HUES64 (cell line): ENCODE measurements around the gene MFGE8.

Source experiments
- H3K27ac ChIP-seq: 2 replicates; pipeline ENCODE4 v1.7.0; 2013; ENCODE audit warnings: low read depth, low read length, inconsistent platforms
- H3K27me3 ChIP-seq: 2 replicates; pipeline ENCODE4 v1.6.1; 2013; ENCODE audit warnings: mild to moderate bottlenecking, low read length; ENCODE audit not compliant: insufficient read depth
- H3K36me3 ChIP-seq: 2 replicates; pipeline ENCODE4 v1.6.1; 2013; ENCODE audit warnings: mild to moderate bottlenecking, low read length; ENCODE audit not compliant: insufficient read depth
- H3K4me1 ChIP-seq: 2 replicates; pipeline ENCODE4 v1.6.1; 2013; ENCODE audit warnings: mild to moderate bottlenecking, low read length, moderate library complexity; ENCODE audit not compliant: insufficient read depth
- H3K4me3 ChIP-seq: 2 replicates; pipeline ENCODE4 v1.5.1; 2013; ENCODE audit warnings: mild to moderate bottlenecking, low read length, moderate library complexity
- H3K9ac ChIP-seq: 2 replicates; pipeline ENCODE4 v1.6.1; 2013; ENCODE audit warnings: mild to moderate bottlenecking, low read depth, low read length
- H3K9me3 ChIP-seq: 2 replicates; pipeline ENCODE4 v1.6.1; 2013; ENCODE audit warnings: low read depth, low read length; ENCODE audit not compliant: insufficient read depth
- WGBS: fragments of 150-250, 120-280 bp; methylation state at CpG from one replicate; pipeline ENCODE4 v1.1.7; 2013; ENCODE audit warnings: missing lambda C conversion rate; 5-methylcytosine and 5-hydroxymethylcytosine counted together

The MFGE8 gene

GRCh38 chr15:88866295-88866881 lies 46.8 kb downstream of the MFGE8 start:
- Histone ChIP-seq H3K27ac (no peak overlapping the region), H3K4me1 (peaks cover 4% of the 10 kb centered on the region; the same call in 1 of the 2 replicates), H3K9ac (no peak overlapping the region), H3K9me3 (no peaks in the 10 kb centered on the region), H3K27me3 (no peaks in the 10 kb centered on the region), H3K36me3 (no peaks in the 10 kb centered on the region), H3K4me3 (no peak overlapping the region)
- 94% methylated on average over 10 of the region's 10 CpGs for WGBS

GRCh38 chr15:88865498-88866099 lies 47.6 kb downstream of the MFGE8 start:
- Histone ChIP-seq H3K4me1 (peaks cover 4% of the 10 kb centered on the region; the same call in 1 of the 2 replicates), H3K9ac (no peak overlapping the region), H3K36me3 (no peaks in the 10 kb centered on the region), H3K9me3 (no peaks in the 10 kb centered on the region), H3K27me3 (no peaks in the 10 kb centered on the region), H3K27ac (no peak overlapping the region), H3K4me3 (no peak overlapping the region)
- WGBS: 81% methylated on average over 6 of the region's 6 CpGs

- no peak overlapping the region for H3K27ac ChIP-seq
- H3K4me1 ChIP-seq: peaks cover 4% of the 10 kb centered on the region; the same call in 1 of the 2 replicates
- no peaks in the 10 kb centered on the region for H3K9me3 ChIP-seq
- H3K4me3 ChIP-seq: no peak overlapping the region
- H3K27me3 ChIP-seq: no peaks in the 10 kb centered on the region
- no peaks in the 10 kb centered on the region for H3K36me3 ChIP-seq
- H3K9ac ChIP-seq: no peak overlapping the region
- WGBS: 76% methylated on average over 4 of the region's 4 CpGs
Measured at GRCh38 chr15:88864861-88865497, 48.2 kb downstream of the MFGE8 start.

- H3K4me1 ChIP-seq: peaks cover 4% of the 10 kb centered on the region; the same call in 1 of the 2 replicates
- H3K27ac ChIP-seq: no peak overlapping the region
- H3K9me3 ChIP-seq: no peaks in the 10 kb centered on the region
- no peak overlapping the region for H3K9ac ChIP-seq
- no peaks in the 10 kb centered on the region for H3K27me3 ChIP-seq
- H3K4me3 ChIP-seq: no peak overlapping the region
- 80% methylated on average over 1 of the region's 1 CpG for WGBS
- no peaks in the 10 kb centered on the region for H3K36me3 ChIP-seq
Measured at GRCh38 chr15:88863412-88863811, 49.8 kb downstream of the MFGE8 start.

GRCh38 chr15:88860212-88860611 lies 53.0 kb downstream of the MFGE8 start:
- no peaks in the 10 kb centered on the region for H3K27me3 ChIP-seq
- H3K27ac ChIP-seq: no peak overlapping the region
- H3K4me1 ChIP-seq: peaks cover under 1% of the 10 kb centered on the region; the same call in 1 of the 2 replicates
- 83% methylated on average over 7 of the region's 7 CpGs for WGBS
- H3K9me3 ChIP-seq: peaks cover 5% of the 10 kb centered on the region; the same call in 1 of the 2 replicates
- no peak overlapping the region for H3K4me3 ChIP-seq
- H3K9ac ChIP-seq: no peak overlapping the region
- no peaks in the 10 kb centered on the region for H3K36me3 ChIP-seq

- H3K9me3 ChIP-seq: peaks cover 12% of the 10 kb centered on the region
- 85% methylated on average over 7 of the region's 7 CpGs for WGBS
Measured at GRCh38 chr15:88859550-88859949, 53.6 kb downstream of the MFGE8 start.

GRCh38 chr15:88858934-88859333 lies 54.2 kb downstream of the MFGE8 start:
- Histone ChIP-seq H3K4me1 (no peaks in the 10 kb centered on the region), H3K27ac (no peak overlapping the region), H3K9ac (no peak overlapping the region), H3K4me3 (no peak overlapping the region), H3K9me3 (peaks cover 16% of the 10 kb centered on the region), H3K27me3 (no peaks in the 10 kb centered on the region), H3K36me3 (no peaks in the 10 kb centered on the region)
- 93% methylated on average over 11 of the region's 11 CpGs for WGBS

More at GRCh38 chr15:88859550-88859949, 53.6 kb downstream of the MFGE8 start:
- H3K9ac ChIP-seq: no peak overlapping the region
- H3K36me3 ChIP-seq: no peaks in the 10 kb centered on the region
- no peak overlapping the region for H3K27ac ChIP-seq
- no peaks in the 10 kb centered on the region for H3K4me1 ChIP-seq
- H3K27me3 ChIP-seq: no peaks in the 10 kb centered on the region
- no peak overlapping the region for H3K4me3 ChIP-seq

- H3K9ac ChIP-seq: no peak overlapping the region
Measured at GRCh38 chr15:88852476-88852875, 60.7 kb downstream of the MFGE8 start.

GRCh38 chr15:88849376-88850072 lies 63.7 kb downstream of the MFGE8 start:
- no peaks in the 10 kb centered on the region for H3K4me1 ChIP-seq
- 95% methylated on average over 22 of the region's 22 CpGs for WGBS
- no peak overlapping the region for H3K27ac ChIP-seq
- no peak overlapping the region for H3K9ac ChIP-seq
- peaks cover 4% of the 10 kb centered on the region; the same call in 1 of the 2 replicates for H3K9me3 ChIP-seq
- no peak overlapping the region for H3K4me3 ChIP-seq
- H3K36me3 ChIP-seq: no peaks in the 10 kb centered on the region
- no peaks in the 10 kb centered on the region for H3K27me3 ChIP-seq

More at GRCh38 chr15:88852476-88852875, 60.7 kb downstream of the MFGE8 start:
- no peak overlapping the region for H3K4me3 ChIP-seq
- peaks cover 16% of the 10 kb centered on the region for H3K9me3 ChIP-seq
- no peaks in the 10 kb centered on the region for H3K4me1 ChIP-seq
- H3K36me3 ChIP-seq: no peaks in the 10 kb centered on the region
- no peaks in the 10 kb centered on the region for H3K27me3 ChIP-seq
- H3K27ac ChIP-seq: no peak overlapping the region
